GM19193 (cell line): Measurements from ENCODE around the gene HS1BP3.

Experiments
- POLR2A ChIP-seq: IDR thresholded peaks from 4 replicates; pipeline ENCODE4 v1.6.1; 2011; ENCODE audit not compliant: insufficient read depth, insufficient read length; ENCODE audit errors: extremely low read depth

Gene HS1BP3

DNA sequence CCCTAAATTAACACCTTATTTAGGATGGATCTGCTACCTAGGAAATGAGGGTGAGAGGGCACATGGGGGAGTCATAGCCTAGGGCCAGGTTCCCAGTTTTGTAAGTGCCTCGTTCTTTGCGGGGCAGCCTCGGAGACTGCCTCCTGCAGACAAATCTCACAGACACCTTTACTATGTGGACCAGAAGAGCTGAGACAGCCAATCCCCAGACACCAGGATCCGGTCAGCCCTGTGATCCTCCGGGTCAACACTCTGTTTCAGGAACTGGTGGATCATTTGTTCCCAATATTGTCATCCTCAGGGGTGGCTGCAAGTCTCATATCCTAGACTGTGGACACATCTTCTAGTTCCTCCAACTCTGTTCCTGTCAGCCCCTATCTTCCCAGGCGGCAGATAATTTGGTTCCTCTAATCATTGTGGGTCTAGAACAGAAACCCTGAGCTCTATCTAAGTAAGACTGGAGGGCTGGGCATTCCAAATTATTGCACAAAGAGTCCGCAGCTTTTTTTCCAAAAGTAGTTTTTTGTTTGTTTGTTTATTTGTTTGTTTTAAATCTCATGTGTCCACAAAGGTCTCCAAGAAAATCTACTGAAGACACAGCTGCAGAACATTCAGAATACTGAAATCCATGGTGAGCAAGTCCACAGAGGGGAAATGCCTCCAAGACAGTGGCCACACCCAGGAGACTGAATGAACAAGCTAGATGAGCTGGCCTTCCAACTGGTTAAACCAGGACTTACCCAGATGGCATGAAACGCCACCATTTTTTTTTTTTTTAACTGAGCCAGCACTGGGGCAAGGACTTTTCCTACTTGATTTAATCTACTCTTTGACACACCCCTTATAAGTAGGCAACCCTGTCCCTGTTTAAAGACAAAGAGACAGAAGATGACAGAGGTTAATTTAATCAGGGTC lies 9.9 kb upstream of the HS1BP3 start:
- TF ChIP-seq POLR2A = no peak

- no peak for TF ChIP-seq POLR2A
Observed at GRCh38 chr2:20657522-20658235, 6.8 kb upstream of the HS1BP3 start.

DNA sequence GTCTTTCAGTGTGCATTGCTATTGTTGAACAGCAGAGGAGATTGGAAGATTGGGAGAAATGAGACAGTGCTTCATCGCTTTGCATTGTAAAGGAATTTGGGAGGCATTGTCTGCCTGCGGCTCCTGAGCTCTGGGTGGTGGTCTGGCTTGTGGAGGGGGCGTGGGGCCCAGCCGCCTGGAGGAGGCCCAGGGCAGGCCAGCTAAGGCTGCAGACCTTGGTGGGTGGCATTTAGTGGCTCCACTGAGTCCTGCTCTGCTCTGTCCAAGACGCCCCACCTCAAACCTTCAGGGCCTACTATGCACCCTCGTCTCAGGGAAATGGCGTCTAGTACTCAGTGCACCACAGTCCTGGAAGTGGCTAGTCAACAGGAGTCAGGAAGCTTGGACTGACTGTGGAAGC lies 5.7 kb upstream of the HS1BP3 start:
- no peak for TF ChIP-seq POLR2A

DNA sequence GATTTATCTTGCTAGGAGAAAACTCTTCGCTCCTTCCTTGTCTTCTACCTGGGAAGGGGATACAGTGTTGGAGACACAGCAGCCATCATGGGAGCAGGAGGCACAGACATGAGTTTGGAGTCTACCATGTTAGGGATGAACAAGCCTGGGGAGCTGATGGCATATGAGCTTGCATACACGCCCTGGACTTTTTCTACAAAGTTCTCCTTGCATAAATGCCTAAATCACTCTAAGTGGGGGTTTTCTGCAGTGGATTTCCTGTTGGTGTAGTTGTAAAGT lies 3.6 kb upstream of the HS1BP3 start:
- no peak for TF ChIP-seq POLR2A

DNA sequence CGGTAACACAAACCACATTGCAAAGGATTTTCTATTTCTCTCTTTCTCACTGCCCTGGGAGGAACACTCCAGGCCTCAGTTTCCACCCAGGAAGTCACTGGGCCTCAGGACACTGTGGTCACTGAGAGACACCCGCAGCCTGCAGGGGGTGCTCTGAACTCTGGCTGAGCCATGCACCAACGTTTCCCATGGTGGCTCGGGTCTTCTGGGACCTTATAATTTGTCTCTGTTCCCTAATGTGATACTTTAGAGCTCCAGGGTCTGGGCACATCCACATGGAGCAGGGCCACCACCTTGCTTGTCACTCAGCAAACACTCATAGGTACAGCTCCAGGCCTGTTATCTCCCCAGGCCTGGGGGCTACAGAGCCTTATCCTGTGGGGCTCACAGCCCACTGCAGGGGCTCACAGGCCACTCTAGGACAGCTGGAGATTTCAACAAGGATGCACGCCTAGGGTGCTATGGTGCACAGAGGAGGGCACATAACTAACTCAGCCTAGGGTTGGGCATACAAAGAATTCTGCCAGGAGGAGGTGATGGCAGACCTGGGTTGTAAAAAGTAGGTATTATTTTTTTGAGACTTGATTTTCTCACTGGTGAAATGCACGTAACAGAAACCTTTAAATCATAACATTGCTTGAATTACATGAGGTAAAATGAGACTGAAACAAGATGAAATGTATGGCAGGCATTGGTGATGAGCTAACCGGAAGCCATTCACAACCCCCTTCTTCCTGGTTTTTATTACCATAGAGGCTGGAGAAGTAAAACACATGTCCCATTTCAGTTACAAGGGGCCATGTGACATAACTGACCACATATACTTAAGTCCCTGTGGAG lies 3.0 kb upstream of the HS1BP3 start:
- TF ChIP-seq POLR2A = no peak

- no peak for TF ChIP-seq POLR2A
Observed at GRCh38 chr2:20652673-20653575, 2.0 kb upstream of the HS1BP3 start.

DNA sequence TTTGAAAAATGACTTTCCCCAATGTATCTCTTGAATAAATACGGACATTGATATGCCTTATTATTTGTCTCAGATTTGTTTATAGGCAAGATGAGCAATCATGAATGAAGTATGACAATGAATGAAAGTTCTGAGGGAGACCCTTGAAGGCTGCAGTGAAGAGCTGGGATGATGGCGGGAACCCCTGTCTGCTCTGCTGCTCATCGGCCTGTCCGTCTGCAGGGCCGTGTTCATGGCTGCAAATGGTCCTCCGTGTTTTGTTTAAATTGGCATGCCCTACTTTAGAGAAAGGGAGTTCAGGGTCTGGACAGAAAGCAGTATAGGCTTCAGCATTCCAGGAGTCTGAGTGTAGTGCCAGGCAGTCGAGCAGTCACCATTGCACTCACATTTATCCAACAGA lies 1.2 kb upstream of the HS1BP3 start:
- no peak for TF ChIP-seq POLR2A

- no peak for TF ChIP-seq POLR2A
Observed at GRCh38 chr2:20651731-20652099, 817 bp upstream of the HS1BP3 start.

DNA sequence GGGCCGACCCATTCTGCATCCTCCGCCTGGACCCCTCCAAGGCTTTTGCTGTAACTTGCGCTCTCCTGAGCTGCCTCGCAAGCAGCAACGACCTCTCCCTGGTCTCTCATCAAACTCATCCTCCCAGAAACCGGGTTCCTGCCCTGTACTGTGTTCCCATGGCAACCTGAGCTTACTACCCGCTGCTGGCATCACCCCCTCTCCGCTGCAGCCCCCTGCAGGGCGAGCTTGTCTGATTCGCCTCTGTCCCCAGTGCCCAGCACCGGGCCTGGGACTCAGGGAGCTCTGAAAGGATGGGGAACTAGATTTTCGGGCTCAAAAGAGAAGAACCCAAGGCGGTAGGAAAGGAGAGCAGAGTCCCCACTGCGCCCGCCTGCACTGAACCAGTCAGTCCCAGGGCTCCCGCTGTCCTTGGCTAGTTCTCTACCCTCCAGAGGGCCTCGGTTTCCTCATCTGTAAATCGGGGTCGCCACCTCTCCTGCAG lies 463 bp downstream of the HS1BP3 start:
- no peak for TF ChIP-seq POLR2A

DNA sequence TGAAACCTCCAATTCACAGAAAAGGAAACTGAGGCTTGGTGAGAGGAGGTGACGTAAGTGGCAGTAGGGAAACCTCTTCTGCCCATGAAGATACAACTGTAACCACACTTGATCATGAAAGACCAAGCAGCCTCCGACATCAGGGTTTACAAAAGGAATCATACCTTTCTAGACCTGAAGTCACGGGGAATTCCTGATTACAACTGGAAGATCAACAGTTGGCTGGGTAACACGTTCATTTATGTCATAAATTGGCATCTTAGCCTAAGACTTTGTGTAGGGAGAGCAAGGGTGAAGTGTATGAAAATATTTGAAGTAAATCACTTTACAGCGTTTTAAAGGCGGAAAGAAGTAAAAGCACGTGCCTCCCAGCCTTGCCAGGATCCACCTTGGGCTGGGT lies 922 bp downstream of the HS1BP3 start:
- TF ChIP-seq POLR2A = no peak

- TF ChIP-seq POLR2A = no peak
Observed at GRCh38 chr2:20649576-20649975, 1.3 kb downstream of the HS1BP3 start.

GRCh38 chr2:20648831-20649230 lies 2.1 kb downstream of the HS1BP3 start:
- no peak for TF ChIP-seq POLR2A

DNA sequence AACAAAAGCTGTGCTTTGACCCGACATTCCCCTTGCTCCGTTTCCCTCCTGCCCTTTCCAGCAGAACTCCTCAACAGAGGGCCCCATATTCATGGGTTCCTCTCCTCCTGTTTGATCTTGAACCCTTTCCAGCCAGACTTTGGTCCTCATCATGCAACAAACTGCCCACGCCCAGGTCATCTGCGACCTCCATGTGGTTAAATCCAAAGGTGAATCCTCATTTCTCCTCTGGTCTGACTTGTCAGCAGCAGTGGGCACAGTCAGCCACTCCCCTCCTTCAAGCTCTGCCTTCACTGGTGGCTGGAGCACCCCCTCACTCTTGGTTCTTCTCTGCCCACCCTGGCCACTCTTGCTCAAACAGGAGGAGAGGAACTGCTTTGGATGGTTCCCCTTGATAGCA lies 2.7 kb downstream of the HS1BP3 start:
- no peak for TF ChIP-seq POLR2A

GRCh38 chr2:20647738-20648137 lies 3.2 kb downstream of the HS1BP3 start:
- no peak for TF ChIP-seq POLR2A
